ENCODE measurements around the gene UBR1.

Gene UBR1

GRCh38 chr15:42999201-42999779 lies 106.5 kb downstream of the UBR1 start:
- no peak for TF ChIP-seq EP300 (IDR thresholded peaks at IDR 0.05; ENCODE audit: borderline replicate concordance)
- TF ChIP-seq REST (IDR thresholded peaks at IDR 0.05; ENCODE audit: low read depth), result no peak
- TF ChIP-seq ZBTB7A (IDR thresholded peaks at IDR 0.05; ENCODE audit: low read depth), result no peak
- TF ChIP-seq EGR1 (IDR thresholded peaks at IDR 0.05), result no peak
- no peak for TF ChIP-seq YY1 (IDR thresholded peaks at IDR 0.05; ENCODE audit: low read depth)
- TF ChIP-seq CEBPB (IDR thresholded peaks at IDR 0.05), result no peak
- no peak for TF ChIP-seq TAF1 (IDR thresholded peaks at IDR 0.05; ENCODE audit: low read depth)
- TF ChIP-seq, protein P1, sequence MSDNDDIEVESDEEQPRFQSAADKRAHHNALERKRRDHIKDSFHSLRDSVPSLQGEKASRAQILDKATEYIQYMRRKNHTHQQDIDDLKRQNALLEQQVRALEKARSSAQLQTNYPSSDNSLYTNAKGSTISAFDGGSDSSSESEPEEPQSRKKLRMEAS (IDR thresholded peaks at IDR 0.05), result no peak
- TF ChIP-seq RAD21 (IDR thresholded peaks at IDR 0.05; ENCODE audit: low read depth), result no peak
- no peak for TF ChIP-seq FOXM1 (IDR thresholded peaks at IDR 0.05; ENCODE audit: borderline replicate concordance, low read depth)
- no peak for TF ChIP-seq TCF12 (IDR thresholded peaks at IDR 0.05; ENCODE audit: low read depth)
- no peak for TF ChIP-seq CREB1 (IDR thresholded peaks at IDR 0.05; ENCODE audit: low read depth)

GRCh38 chr15:42996871-42997270 lies 109.0 kb downstream of the UBR1 start:
- TF ChIP-seq TCF12 (IDR thresholded peaks at IDR 0.05; ENCODE audit: low read depth), result no peak
- TF ChIP-seq EGR1 (IDR thresholded peaks at IDR 0.05), result no peak
- TF ChIP-seq, protein P1 (IDR thresholded peaks at IDR 0.05), result no peak
- no peak for TF ChIP-seq YY1 (IDR thresholded peaks at IDR 0.05; ENCODE audit: low read depth)
- no peak for TF ChIP-seq EP300 (IDR thresholded peaks at IDR 0.05; ENCODE audit: borderline replicate concordance)
- no peak for TF ChIP-seq NFIC (IDR thresholded peaks at IDR 0.05)
- TF ChIP-seq TEAD4 (IDR thresholded peaks at IDR 0.05), result no peak
- no peak for TF ChIP-seq TAF1 (IDR thresholded peaks at IDR 0.05; ENCODE audit: low read depth)
- no peak for TF ChIP-seq ZBTB7A (IDR thresholded peaks at IDR 0.05; ENCODE audit: low read depth)
- no peak for TF ChIP-seq CEBPB (IDR thresholded peaks at IDR 0.05)
- no peak for TF ChIP-seq CREB1 (IDR thresholded peaks at IDR 0.05; ENCODE audit: low read depth)
- no peak for TF ChIP-seq FOXM1 (IDR thresholded peaks at IDR 0.05; ENCODE audit: borderline replicate concordance, low read depth)
- no peak for TF ChIP-seq RAD21 (IDR thresholded peaks at IDR 0.05; ENCODE audit: low read depth)
- TF ChIP-seq REST (IDR thresholded peaks at IDR 0.05; ENCODE audit: low read depth), result no peak
- TF ChIP-seq, protein P2, sequence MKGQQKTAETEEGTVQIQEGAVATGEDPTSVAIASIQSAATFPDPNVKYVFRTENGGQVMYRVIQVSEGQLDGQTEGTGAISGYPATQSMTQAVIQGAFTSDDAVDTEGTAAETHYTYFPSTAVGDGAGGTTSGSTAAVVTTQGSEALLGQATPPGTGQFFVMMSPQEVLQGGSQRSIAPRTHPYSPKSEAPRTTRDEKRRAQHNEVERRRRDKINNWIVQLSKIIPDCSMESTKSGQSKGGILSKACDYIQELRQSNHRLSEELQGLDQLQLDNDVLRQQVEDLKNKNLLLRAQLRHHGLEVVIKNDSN (IDR thresholded peaks at IDR 0.05), result no peak

GRCh38 chr15:42994546-42994945 lies 111.3 kb downstream of the UBR1 start:
- TF ChIP-seq REST (IDR thresholded peaks at IDR 0.05; ENCODE audit: low read depth) (no peak), TCF12 (IDR thresholded peaks at IDR 0.05; ENCODE audit: low read depth) (no peak), TAF1 (IDR thresholded peaks at IDR 0.05; ENCODE audit: low read depth) (no peak), FOXM1 (IDR thresholded peaks at IDR 0.05; ENCODE audit: borderline replicate concordance, low read depth) (no peak), NFIC (IDR thresholded peaks at IDR 0.05) (no peak), RAD21 (IDR thresholded peaks at IDR 0.05; ENCODE audit: low read depth) (no peak), EP300 (IDR thresholded peaks at IDR 0.05; ENCODE audit: borderline replicate concordance) (no peak)
- TF ChIP-seq, protein P1 (IDR thresholded peaks at IDR 0.05), result no peak

DNA sequence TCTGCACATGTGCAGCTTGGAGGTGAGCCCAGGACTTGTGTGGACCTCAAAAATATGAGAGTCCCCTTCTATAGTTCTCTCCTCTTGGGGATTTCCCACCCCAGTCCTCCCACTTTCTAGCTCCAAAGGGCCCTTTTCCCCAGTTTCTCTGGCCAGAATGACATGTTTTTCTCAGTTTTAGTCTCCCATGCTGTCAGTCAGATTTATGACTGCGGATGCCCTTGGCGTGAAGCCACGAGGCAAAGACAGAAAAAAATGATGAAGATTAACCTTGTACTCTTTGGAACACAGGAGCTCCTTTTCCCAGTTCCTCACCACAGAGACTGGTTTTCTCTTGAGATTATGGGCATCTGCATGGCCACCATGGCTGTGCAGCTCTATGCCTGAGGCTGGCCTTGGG lies 113.2 kb downstream of the UBR1 start:
- TF ChIP-seq TAF1 (IDR thresholded peaks at IDR 0.05; ENCODE audit: low read depth), result no peak
- TF ChIP-seq EP300 (IDR thresholded peaks at IDR 0.05; ENCODE audit: borderline replicate concordance), result no peak
- no peak for TF ChIP-seq RAD21 (IDR thresholded peaks at IDR 0.05; ENCODE audit: low read depth)
- no peak for TF ChIP-seq REST (IDR thresholded peaks at IDR 0.05; ENCODE audit: low read depth)
- no peak for TF ChIP-seq TEAD4 (IDR thresholded peaks at IDR 0.05)
- no peak for TF ChIP-seq CREB1 (IDR thresholded peaks at IDR 0.05; ENCODE audit: low read depth)
- TF ChIP-seq CEBPB (IDR thresholded peaks at IDR 0.05), result no peak
- TF ChIP-seq, protein P1 (IDR thresholded peaks at IDR 0.05), result no peak
- TF ChIP-seq YY1 (IDR thresholded peaks at IDR 0.05; ENCODE audit: low read depth), result no peak

All from Ishikawa (cell line).